Measurements from ENCODE around the gene SLC34A2.

SLC34A2 gene

DNA sequence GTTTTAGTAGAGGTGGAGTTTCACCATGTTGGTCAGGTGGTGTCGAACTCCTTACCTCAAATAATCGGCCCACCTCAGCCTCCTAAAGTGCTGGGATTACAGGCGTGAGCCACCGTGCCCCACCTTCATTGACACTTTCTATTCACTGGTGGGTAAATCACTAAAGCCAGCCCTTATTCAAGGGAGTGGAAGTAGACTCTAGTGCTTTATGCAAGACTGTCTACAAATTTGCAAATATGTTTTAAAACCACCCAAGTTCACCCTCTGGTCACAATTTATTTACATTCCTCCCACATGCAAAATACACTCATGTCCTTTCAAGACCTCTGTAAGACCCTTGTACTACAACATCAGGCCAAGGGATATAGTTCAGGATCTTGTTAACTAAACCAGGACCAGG is 45.0 kb downstream of the SLC34A2 start:
- peaks cover 7% of the 10 kb centered on the region; the same call in 1 of the 2 replicates for H3K4me1 ChIP-seq (ENCODE audit: insufficient read depth, low read length)
- no peak overlapping the region for H3K4me3 ChIP-seq (ENCODE audit: low read length)
- no peaks in the 10 kb centered on the region; the same call in 1 of the 2 replicates for H3K9me3 ChIP-seq (ENCODE audit: insufficient read depth, low read depth, low read length)
- no peak overlapping the region for H3K9ac ChIP-seq (ENCODE audit: low read depth, low read length)
- H3K27me3 ChIP-seq (ENCODE audit: insufficient read depth, low read length): no peaks in the 10 kb centered on the region
- H3K27ac ChIP-seq (ENCODE audit: low read length): no peak overlapping the region
- no peaks in the 10 kb centered on the region for H3K36me3 ChIP-seq (ENCODE audit: insufficient read depth, low read depth, low read length)

DNA sequence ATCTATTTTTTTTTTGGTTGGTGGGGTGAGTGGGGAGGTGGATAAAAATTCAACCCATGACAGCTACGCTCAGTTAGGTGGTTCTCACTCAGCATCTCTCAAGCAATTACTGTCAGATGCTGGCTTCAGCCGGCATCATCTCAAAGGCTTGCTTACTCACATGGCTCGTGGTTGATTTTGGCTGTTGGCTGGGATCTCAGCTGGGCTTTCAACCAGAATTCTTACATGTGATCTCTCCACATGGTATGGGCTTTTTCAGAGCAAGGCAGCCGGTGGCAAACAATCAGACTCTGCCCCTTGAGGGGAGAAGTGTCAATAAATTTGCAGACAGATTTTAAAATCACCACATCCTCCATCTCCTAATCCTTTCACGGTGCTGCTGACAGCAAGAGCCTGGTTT is 47.2 kb downstream of the SLC34A2 start:
- Histone ChIP-seq H3K4me1 (ENCODE audit: insufficient read depth, low read length) (no peaks in the 10 kb centered on the region), H3K27me3 (ENCODE audit: insufficient read depth, low read length) (no peaks in the 10 kb centered on the region), H3K9me3 (ENCODE audit: insufficient read depth, low read depth, low read length) (no peaks in the 10 kb centered on the region)

DNA sequence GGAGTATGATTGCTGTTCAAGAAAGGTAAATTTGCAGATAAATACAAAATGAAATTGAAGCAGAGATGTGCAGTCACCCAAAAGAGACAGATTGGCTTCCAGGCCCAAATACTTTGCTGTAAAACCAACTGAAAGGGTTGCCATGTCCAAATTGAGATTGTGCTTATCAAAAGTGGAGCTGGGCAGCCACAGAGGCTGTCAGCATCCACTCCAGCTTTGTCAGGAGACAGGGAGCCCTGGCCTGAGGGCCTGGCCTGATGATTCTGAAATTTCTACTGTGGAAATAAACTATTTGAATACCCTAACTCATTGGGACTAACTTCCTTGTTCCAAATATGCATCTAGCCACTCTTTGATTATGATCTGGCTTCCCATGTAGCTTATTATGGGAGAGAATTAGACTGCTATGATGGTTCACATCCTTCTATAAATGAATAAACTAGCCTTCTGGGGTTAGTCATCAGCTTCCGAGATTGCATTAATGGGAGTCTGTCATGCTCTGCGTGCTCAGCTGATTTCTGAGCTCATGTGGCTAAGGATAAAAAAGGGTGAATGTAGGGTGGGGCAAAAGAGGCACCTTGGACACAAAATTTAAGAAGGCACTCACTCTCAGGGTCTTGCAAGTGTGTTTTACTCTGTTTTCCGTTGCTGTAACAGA is 48.2 kb downstream of the SLC34A2 start:
- Histone ChIP-seq H3K4me3 (ENCODE audit: low read length) (no peak overlapping the region), H3K27ac (ENCODE audit: low read length) (no peak overlapping the region)

More for the DNA sequence above, 47.2 kb downstream of the SLC34A2 start:
- Histone ChIP-seq H3K27ac (ENCODE audit: low read length) (no peak overlapping the region), H3K36me3 (ENCODE audit: insufficient read depth, low read depth, low read length) (no peaks in the 10 kb centered on the region), H3K4me3 (ENCODE audit: low read length) (no peak overlapping the region), H3K9ac (ENCODE audit: low read depth, low read length) (no peak overlapping the region)

DNA sequence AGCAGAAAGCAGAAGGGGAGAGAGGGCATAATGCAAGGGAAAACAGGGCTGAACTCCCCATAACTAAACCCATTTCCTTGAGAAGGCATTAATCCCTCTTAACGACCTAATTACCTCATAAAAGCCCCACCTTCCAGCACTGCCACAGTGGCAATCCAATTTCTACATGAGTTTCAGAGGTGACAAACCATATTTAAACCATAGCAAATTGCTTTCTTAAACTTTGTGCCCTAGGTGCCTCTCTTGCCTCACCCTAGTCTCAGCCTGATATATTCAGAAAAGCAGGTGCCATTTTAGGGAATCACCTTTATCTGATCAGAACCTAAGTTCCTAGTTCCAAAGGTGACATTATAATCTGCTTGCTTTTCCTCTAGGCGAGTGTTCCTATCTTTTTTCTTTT is 48.9 kb downstream of the SLC34A2 start:
- Histone ChIP-seq H3K4me3 (ENCODE audit: low read length) (no peak overlapping the region), H3K27me3 (ENCODE audit: insufficient read depth, low read length) (no peaks in the 10 kb centered on the region), H3K4me1 (ENCODE audit: insufficient read depth, low read length) (no peaks in the 10 kb centered on the region), H3K36me3 (ENCODE audit: insufficient read depth, low read depth, low read length) (no peaks in the 10 kb centered on the region), H3K9me3 (ENCODE audit: insufficient read depth, low read depth, low read length) (no peaks in the 10 kb centered on the region), H3K9ac (ENCODE audit: low read depth, low read length) (no peak overlapping the region), H3K27ac (ENCODE audit: low read length) (no peak overlapping the region)

More for the DNA sequence above, 48.2 kb downstream of the SLC34A2 start:
- H3K4me1 ChIP-seq (ENCODE audit: insufficient read depth, low read length): no peaks in the 10 kb centered on the region
- H3K9me3 ChIP-seq (ENCODE audit: insufficient read depth, low read depth, low read length): no peaks in the 10 kb centered on the region
- no peaks in the 10 kb centered on the region for H3K27me3 ChIP-seq (ENCODE audit: insufficient read depth, low read length)
- no peak overlapping the region for H3K9ac ChIP-seq (ENCODE audit: low read depth, low read length)
- no peaks in the 10 kb centered on the region for H3K36me3 ChIP-seq (ENCODE audit: insufficient read depth, low read depth, low read length)

DNA sequence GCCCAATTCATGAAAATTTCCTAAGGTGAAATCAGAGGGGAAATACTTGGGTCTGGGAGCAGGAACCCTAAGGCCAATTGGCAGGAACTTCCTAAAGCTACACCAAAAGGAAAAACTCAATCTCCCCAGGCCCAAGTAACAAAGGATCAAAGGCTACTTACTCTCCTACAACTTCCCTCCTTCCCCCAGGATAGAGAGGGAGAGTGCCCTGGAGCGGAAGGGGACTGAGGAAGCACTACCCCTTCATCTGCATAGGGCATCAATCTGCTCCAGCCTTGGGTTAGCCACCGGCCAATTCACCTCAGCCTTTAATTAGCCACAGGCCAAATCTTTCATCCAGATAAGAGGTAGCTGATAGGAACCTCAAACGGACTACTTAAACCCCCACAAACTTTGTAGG is 55.0 kb downstream of the SLC34A2 start:
- H3K36me3 ChIP-seq (ENCODE audit: insufficient read depth, low read depth, low read length): no peaks in the 10 kb centered on the region
- H3K4me1 ChIP-seq (ENCODE audit: insufficient read depth, low read length): no peaks in the 10 kb centered on the region
- no peak overlapping the region for H3K4me3 ChIP-seq (ENCODE audit: low read length)
- H3K9ac ChIP-seq (ENCODE audit: low read depth, low read length): no peak overlapping the region
- no peak overlapping the region for H3K27ac ChIP-seq (ENCODE audit: low read length)
- no peaks in the 10 kb centered on the region for H3K9me3 ChIP-seq (ENCODE audit: insufficient read depth, low read depth, low read length)
- no peaks in the 10 kb centered on the region for H3K27me3 ChIP-seq (ENCODE audit: insufficient read depth, low read length)

DNA sequence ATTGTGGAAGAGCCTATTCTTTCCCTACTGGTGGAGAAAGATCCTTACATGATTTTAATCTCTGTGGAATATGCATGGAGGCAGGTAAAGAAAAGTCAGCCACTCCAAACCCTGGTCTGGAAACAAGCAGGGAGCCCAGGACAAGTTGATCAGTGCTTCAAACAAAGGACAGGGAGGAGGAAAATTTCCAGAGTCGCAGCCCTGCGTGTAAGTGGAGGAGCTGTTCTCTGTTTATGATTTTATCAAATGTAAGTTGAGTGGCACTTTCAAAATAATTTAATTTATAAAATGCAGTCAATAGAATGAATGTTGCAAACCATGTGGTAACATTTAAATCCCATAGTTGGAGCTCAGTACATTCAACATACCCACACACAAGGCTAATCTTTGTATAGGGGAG is 57.0 kb downstream of the SLC34A2 start:
- H3K27ac ChIP-seq (ENCODE audit: low read length): no peak overlapping the region
- H3K27me3 ChIP-seq (ENCODE audit: insufficient read depth, low read length): no peaks in the 10 kb centered on the region

DNA sequence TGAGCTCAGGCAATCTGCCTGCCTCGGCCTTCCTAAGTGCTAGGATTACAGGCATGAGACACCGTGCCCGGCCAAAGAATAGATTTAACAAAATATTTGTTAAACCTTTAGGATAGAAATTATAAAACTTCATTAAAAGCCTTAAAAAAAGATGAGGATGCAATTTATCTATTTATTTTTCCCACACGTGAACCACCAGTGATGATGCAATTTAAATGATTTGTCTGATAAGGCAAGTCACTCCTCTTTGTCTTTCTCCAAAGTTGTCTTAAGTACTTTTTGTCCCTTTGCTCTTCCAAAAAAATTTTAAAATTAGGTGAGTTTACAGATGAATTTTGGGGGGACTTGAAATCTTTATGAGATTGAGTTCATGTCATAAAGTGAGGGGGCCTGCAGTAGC is 58.2 kb downstream of the SLC34A2 start:
- Histone ChIP-seq H3K27me3 (ENCODE audit: insufficient read depth, low read length) (no peaks in the 10 kb centered on the region), H3K4me1 (ENCODE audit: insufficient read depth, low read length) (no peaks in the 10 kb centered on the region), H3K36me3 (ENCODE audit: insufficient read depth, low read depth, low read length) (no peaks in the 10 kb centered on the region), H3K27ac (ENCODE audit: low read length) (no peak overlapping the region), H3K4me3 (ENCODE audit: low read length) (no peak overlapping the region), H3K9ac (ENCODE audit: low read depth, low read length) (no peak overlapping the region), H3K9me3 (ENCODE audit: insufficient read depth, low read depth, low read length) (no peaks in the 10 kb centered on the region)

More for the DNA sequence above, 57.0 kb downstream of the SLC34A2 start:
- H3K9me3 ChIP-seq (ENCODE audit: insufficient read depth, low read depth, low read length): no peaks in the 10 kb centered on the region
- H3K9ac ChIP-seq (ENCODE audit: low read depth, low read length): no peak overlapping the region
- H3K4me1 ChIP-seq (ENCODE audit: insufficient read depth, low read length): no peaks in the 10 kb centered on the region
- H3K36me3 ChIP-seq (ENCODE audit: insufficient read depth, low read depth, low read length): no peaks in the 10 kb centered on the region
- no peak overlapping the region for H3K4me3 ChIP-seq (ENCODE audit: low read length)

DNA sequence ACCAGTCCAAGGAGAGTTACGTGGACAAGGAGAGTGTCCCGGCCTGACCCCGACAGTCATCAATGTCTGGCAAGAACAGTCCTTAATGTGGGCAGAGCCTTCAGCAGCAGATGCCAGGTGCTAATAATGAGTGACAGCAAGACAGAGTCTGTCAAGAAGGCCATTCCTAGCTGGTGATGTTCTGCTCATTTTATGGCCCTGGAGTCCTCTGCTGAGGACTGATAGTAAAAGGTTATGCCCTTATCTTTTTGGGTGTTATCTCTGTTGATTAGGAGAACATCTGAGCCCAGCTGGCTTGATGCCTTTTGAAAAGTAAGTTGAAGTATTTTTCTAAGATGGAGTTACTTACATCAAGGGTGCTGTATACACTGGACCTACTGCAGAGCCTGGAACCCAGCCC is 67.3 kb downstream of the SLC34A2 start:
- H3K36me3 ChIP-seq (ENCODE audit: insufficient read depth, low read depth, low read length): no peaks in the 10 kb centered on the region
- H3K27me3 ChIP-seq (ENCODE audit: insufficient read depth, low read length): no peaks in the 10 kb centered on the region
- no peak overlapping the region for H3K27ac ChIP-seq (ENCODE audit: low read length)
- H3K4me3 ChIP-seq (ENCODE audit: low read length): no peak overlapping the region
- H3K9me3 ChIP-seq (ENCODE audit: insufficient read depth, low read depth, low read length): no peaks in the 10 kb centered on the region
- no peaks in the 10 kb centered on the region for H3K4me1 ChIP-seq (ENCODE audit: insufficient read depth, low read length)
- H3K9ac ChIP-seq (ENCODE audit: low read depth, low read length): no peak overlapping the region

DNA sequence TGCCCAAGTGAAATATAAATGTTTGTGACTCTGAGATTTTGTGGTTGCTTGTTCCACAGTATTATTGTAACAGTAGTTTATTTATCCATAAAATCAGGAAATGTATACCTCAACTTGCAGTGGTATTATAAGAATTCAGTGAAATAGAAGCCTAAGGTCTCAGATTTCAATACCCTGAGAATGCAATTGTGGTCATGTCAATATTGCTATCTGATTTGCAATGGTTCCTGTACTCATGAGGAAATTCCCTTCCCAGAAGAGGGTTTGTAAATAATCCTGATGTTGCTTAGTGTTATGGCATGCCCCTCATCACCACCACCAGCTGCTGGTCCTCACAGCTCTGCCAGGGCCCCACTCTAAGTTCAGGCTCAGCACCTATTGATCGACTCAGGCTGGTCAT is 67.8 kb downstream of the SLC34A2 start:
- no peak overlapping the region for H3K4me3 ChIP-seq (ENCODE audit: low read length)
- H3K27ac ChIP-seq (ENCODE audit: low read length): no peak overlapping the region
- no peaks in the 10 kb centered on the region for H3K4me1 ChIP-seq (ENCODE audit: insufficient read depth, low read length)
- no peak overlapping the region for H3K9ac ChIP-seq (ENCODE audit: low read depth, low read length)
- H3K36me3 ChIP-seq (ENCODE audit: insufficient read depth, low read depth, low read length): no peaks in the 10 kb centered on the region
- no peaks in the 10 kb centered on the region for H3K9me3 ChIP-seq (ENCODE audit: insufficient read depth, low read depth, low read length)
- H3K27me3 ChIP-seq (ENCODE audit: insufficient read depth, low read length): no peaks in the 10 kb centered on the region

DNA sequence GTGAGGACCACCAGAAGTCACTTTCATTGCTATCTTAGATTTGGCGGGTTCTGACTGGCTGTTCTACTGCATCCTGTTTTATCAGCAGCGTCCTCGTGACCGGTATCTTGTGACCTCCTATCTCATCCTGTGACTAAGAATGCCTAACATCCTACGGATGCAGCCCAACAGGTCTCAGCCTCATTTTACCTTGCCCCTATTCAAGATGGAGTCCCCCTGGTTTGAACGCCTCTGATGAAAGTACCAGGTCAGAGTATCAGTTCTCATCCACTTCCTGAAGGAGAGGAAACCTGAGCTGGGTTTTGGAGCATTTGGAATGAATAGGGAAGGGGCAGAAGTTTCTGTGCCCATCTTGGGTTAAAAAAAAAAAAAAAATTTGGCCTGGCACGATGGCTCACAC is 70.2 kb downstream of the SLC34A2 start:
- Histone ChIP-seq H3K9me3 (ENCODE audit: insufficient read depth, low read depth, low read length) (no peaks in the 10 kb centered on the region), H3K9ac (ENCODE audit: low read depth, low read length) (no peak overlapping the region), H3K4me1 (ENCODE audit: insufficient read depth, low read length) (no peaks in the 10 kb centered on the region), H3K27ac (ENCODE audit: low read length) (no peak overlapping the region), H3K27me3 (ENCODE audit: insufficient read depth, low read length) (no peaks in the 10 kb centered on the region), H3K36me3 (ENCODE audit: insufficient read depth, low read depth, low read length) (no peaks in the 10 kb centered on the region), H3K4me3 (ENCODE audit: low read length) (no peak overlapping the region)

DNA sequence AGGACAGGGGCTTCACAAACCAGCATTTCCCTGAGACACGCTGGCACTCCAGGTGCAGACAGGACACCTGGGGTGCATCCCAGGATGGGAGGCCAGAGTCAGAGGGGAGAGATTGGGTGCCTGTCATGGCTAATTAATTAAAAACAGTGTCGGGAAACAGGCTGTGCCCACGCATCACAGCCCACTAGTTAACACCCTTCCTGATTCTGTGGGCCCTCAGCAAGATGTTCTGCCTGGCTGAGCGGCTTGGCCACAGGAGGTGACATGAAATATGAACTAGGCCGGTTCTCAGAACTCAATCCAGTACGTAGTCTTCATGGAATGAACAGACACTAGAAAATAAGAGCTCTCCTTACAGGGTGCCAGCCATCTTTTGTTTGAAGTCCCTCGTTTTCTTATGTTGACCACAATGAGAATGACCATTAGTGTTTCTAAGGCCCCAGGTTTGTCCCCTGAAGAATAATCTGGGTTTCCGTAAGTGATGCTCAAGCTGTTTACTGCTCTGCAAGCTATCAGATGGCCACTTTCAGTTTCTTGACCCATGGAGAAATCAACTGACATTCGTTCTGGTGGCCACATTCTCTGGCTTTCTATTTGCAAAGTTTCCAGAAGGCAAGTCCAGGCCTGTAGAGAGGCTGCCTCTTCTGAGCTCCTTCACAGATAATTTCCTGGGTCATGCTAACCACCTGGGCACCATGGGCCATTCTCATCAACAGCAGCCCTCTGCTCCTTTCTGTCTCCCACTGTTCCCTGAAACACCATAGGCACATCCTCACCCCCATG is 72.3 kb downstream of the SLC34A2 start:
- Histone ChIP-seq H3K4me3 (ENCODE audit: low read length) (no peak overlapping the region), H3K36me3 (ENCODE audit: insufficient read depth, low read depth, low read length) (no peaks in the 10 kb centered on the region), H3K9ac (ENCODE audit: low read depth, low read length) (no peak overlapping the region), H3K4me1 (ENCODE audit: insufficient read depth, low read length) (no peaks in the 10 kb centered on the region), H3K27me3 (ENCODE audit: insufficient read depth, low read length) (no peaks in the 10 kb centered on the region), H3K27ac (ENCODE audit: low read length) (no peak overlapping the region), H3K9me3 (ENCODE audit: insufficient read depth, low read depth, low read length) (no peaks in the 10 kb centered on the region)

All from iPS-20b (cell line).